Inflammatory macrophage treated with lipopolysaccharide for 1 hour (primary cell): ENCODE data around the gene MAP7D3.

ENCODE experiments used
- DNase-seq, 2 donors: peaks; one replicate each; pipeline ENCODE4 v3.0.0-alpha.2; 2020 to 2022

MAP7D3 gene

GRCh38 chrX:136204571-136204970 is 46.6 kb downstream of the MAP7D3 start:
- DNase-seq = peak in 1 of 2 donors; percentile 25

DNA sequence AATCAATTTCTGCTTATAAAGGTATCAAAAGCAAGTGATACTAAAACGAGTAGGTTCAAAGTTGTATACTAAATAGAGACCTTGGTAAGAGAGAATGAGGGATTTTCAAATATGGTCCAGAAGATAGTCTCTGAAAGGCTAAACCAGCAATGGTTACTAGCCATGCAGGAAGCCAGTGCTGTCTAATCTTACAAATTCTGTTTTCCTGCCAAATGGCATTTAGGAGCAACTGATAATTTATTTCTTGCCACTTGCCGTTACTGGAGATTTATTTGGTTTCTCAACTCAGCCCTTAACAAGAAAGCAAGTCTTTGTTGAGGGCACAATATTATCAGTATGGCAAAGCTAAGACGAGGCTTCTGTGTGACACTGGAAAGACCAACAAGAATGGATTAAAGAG is 47.2 kb downstream of the MAP7D3 start:
- no peak for DNase-seq

GRCh38 chrX:136203438-136203837 is 47.8 kb downstream of the MAP7D3 start:
- DNase-seq = no peak

- DNase-seq = no peak
Measured at GRCh38 chrX:136202889-136203288, 48.3 kb downstream of the MAP7D3 start.

GRCh38 chrX:136201601-136202000 is 49.6 kb downstream of the MAP7D3 start:
- no peak for DNase-seq

- DNase-seq = peak in 1 of 2 donors; percentile 13
Measured at GRCh38 chrX:136200466-136200865, 50.7 kb downstream of the MAP7D3 start.

GRCh38 chrX:136199365-136199764 is 51.8 kb downstream of the MAP7D3 start:
- DNase-seq = no peak

DNA sequence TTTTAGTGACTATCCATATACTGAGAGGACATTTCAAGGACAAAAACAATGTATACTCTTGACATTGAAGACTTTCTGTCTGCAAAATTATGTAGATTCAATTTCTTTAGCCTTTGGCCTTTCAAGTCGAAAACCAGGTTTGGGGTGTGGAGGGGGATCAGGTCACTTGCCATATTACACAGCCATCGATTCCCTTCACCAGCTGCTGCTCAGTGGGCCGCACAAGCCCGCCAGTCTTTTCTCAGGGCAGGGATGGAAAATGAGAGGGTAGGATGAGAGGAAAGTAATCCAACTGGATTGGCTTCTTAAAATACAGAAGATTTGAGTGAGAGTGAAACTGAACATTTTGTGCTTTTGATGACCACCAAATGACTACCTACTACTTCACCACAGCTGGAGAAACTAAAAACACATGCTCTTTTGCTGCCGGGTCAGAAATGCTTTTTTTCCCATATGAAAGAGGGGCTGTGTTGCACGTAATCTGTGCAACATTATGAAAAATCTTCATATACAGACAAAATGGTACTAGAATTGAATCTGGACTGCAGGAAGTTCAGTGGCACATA is 52.4 kb downstream of the MAP7D3 start:
- DNase-seq = no peak

DNA sequence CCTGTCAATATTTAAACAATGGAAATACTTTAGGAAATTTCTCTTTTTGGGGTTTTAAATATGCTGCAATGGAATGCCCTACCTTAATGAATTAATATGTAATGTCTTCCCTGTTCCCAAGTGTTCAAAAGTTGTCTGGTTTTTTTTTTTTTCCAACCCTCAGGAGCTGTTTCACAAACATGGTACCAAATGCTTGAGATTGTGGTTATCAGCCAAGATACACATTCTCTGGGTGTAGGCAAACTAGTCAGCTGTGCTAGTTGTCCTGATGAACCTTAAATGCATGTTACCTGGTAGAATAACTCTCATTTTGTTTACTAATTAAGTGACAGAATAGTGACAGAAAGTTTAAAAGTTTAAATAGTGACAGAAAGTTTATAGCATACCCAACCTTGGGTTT is 53.2 kb downstream of the MAP7D3 start:
- no peak for DNase-seq

- DNase-seq = no peak
Measured at GRCh38 chrX:136196691-136197155, 54.5 kb downstream of the MAP7D3 start.

DNA sequence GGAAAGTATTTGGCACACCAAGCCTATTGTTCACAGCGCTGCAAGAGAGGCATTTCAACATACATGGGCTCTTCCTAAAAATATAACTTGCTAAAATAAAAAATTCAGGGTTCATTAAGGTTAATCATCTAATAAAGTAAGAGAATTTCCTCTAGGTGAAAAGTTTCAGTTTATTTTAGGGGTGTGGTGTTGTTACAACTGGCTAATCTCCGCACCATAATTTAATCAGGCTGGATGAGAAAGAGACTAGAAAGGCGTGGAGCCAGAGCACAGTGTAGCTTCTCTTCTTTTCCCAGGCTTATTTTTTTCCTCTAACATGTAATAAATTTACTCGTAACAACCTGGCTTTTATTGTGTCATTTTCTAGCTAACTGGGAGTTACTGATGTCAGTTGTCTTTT is 56.0 kb downstream of the MAP7D3 start:
- no peak for DNase-seq

GRCh38 chrX:136194536-136194935 is 56.7 kb downstream of the MAP7D3 start:
- no peak for DNase-seq

- DNase-seq = no peak
Measured at GRCh38 chrX:136193771-136194170, 57.4 kb downstream of the MAP7D3 start.

GRCh38 chrX:136192839-136193414 is 58.3 kb downstream of the MAP7D3 start:
- peak; percentile 27 to 53 for DNase-seq

- DNase-seq = no peak
Measured at GRCh38 chrX:136192135-136192534, 59.1 kb downstream of the MAP7D3 start.

DNA sequence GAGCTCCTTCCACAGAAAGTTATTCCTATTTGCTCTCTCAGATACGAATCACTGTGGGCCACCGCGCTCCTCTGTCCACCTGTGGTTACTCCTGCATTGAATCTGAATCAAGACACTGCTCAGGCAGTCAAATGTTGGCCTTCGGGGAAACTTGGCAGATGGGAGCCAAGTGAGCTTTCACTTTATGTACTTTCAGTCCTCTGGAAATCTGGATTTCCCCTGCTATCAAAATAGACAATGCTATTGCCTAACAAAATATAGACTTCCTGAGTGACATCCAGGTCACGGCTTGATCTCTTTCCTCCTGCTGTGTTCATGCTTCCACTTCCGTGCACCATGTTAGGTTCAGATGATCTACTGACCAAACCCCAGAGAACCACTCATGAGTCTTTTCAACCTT is 60.0 kb downstream of the MAP7D3 start:
- peak; percentile 51 to 72 for DNase-seq

GRCh38 chrX:136190038-136190713 is 61.0 kb downstream of the MAP7D3 start:
- DNase-seq = no peak

- no peak for DNase-seq
Measured at GRCh38 chrX:136189222-136189621, 62.0 kb downstream of the MAP7D3 start.

DNA sequence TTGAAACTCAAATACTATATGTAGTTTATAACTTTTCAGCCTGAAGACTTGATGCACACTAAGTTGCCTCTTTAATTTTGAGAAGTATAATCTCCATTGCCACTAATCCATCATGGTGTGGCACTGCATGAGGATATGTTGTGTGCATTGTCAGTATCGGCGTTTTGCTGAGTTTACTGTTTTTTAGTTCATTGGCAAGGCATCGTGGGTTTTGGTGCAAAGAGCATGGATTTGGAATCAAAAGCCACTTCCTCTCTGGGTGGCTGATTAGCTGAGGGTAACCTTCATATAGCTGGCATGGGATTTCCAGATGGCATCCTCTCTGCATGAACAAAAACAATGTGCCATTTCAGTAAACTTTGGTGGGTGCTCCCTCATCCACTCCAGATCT is 65.2 kb downstream of the MAP7D3 start:
- DNase-seq = no peak

GRCh38 chrX:136185401-136186022 is 65.7 kb downstream of the MAP7D3 start:
- DNase-seq = no peak

GRCh38 chrX:136183917-136184316 is 67.3 kb downstream of the MAP7D3 start:
- DNase-seq = no peak

DNA sequence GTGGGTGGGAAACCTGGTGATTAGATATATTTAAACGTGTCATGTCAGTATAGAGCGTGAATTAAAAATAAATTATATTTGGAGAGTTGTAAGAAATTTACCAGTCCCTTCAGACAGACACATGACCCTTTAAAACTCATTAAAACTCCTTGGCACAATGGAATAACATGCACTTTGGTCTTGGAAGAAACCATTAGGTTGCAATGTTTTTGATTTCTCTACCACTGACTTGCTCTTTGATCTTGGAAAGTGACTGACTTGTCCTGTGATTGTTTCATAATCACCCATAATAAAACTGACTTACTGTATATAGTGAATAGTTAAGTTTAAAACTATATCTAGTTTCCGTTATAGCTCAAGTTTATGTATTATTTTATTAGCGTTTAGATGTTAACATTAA is 68.0 kb downstream of the MAP7D3 start:
- DNase-seq = no peak

DNA sequence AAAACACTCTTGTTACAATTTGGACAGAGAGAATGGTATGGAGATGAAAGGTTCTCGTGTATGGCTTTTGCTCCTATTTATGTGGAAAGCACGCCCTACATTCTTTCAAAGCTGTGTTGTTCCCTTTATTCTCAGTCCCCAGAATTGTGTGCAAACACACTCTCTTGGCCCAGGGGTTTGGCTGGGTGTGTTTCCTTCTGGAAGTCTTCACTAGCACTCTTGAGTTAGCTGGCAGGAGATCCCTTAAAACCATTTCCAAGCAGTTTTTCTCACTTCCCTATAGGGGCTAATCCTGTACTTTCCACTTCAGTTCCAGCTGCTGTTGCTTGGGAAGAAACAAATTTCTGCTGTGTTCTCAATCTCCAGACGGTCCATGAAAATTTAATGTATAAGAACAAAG is 68.8 kb downstream of the MAP7D3 start:
- peak; percentile 3 to 21 for DNase-seq

DNA sequence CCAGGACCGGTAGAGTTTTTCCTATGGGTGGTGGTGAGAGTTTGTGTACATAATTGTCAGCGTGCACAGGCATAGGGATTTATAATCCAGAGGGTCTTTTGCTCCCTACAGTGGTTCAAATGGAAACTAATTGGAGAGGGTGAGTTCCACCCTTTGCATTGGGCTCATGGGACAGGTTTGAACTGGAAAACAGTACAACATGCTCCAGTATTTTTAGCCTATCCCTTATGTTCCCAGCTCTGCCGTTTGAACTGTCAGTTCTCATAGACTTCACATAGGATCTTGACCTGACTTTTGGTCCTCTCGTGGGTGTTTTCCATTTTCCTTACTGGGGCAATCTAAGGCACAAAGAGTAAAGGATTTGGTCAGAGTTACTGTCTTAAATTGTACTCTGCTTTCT is 72.1 kb downstream of the MAP7D3 start:
- DNase-seq = no peak
